Smooth muscle cell of the brain vasculature (primary cell): ENCODE measurements around the gene GABPB2.

Source experiments
- DNase-seq: peaks from one replicate; pipeline ENCODE4 v3.0.0-alpha.2; 2012; ENCODE audit warnings: low read depth, low spot score

The GABPB2 gene

GRCh38 chr1:151133018-151133806, 62.7 kb downstream of the GABPB2 start:
- no peak for DNase-seq

GRCh38 chr1:151134396-151134795, 63.8 kb downstream of the GABPB2 start:
- no peak for DNase-seq

- no peak for DNase-seq
Measured at GRCh38 chr1:151134991-151135390, 64.4 kb downstream of the GABPB2 start.

- DNase-seq, result no peak
Measured at GRCh38 chr1:151135433-151136385, 65.1 kb downstream of the GABPB2 start.

GRCh38 chr1:151137789-151138188, 67.2 kb downstream of the GABPB2 start:
- no peak for DNase-seq

- no peak for DNase-seq
Measured at GRCh38 chr1:151142411-151143056, 72.0 kb downstream of the GABPB2 start.

- no peak for DNase-seq
Measured at GRCh38 chr1:151143057-151143435, 72.5 kb downstream of the GABPB2 start.

GRCh38 chr1:151143986-151144385, 73.4 kb downstream of the GABPB2 start:
- no peak for DNase-seq

GRCh38 chr1:151144474-151145303, 74.1 kb downstream of the GABPB2 start:
- DNase-seq, result no peak

- no peak for DNase-seq
Measured at GRCh38 chr1:151145304-151146071, 74.9 kb downstream of the GABPB2 start.

GRCh38 chr1:151146072-151146411, 75.5 kb downstream of the GABPB2 start:
- DNase-seq, result no peak

- peak; percentile 75 for DNase-seq
Measured at GRCh38 chr1:151146412-151147131, 76.0 kb downstream of the GABPB2 start, which contains the start of gene SEMA6C. SEMA6C (minus strand) TSS chr1:151146631; CDS start chr1:151142621, 4,010 bp downstream.

GRCh38 chr1:151147132-151147503, 76.6 kb downstream of the GABPB2 start:
- DNase-seq, result no peak

GRCh38 chr1:151147665-151148064, 77.1 kb downstream of the GABPB2 start:
- DNase-seq, result no peak

- DNase-seq, result no peak
Measured at GRCh38 chr1:151156515-151156819, 85.9 kb downstream of the GABPB2 start, which contains the start of gene TNFAIP8L2. TNFAIP8L2 (plus strand) TSS chr1:151156649; CDS start chr1:151158698, 2,049 bp downstream.

GRCh38 chr1:151157067-151157531, 86.5 kb downstream of the GABPB2 start:
- no peak for DNase-seq

GRCh38 chr1:151158326-151158725, 87.8 kb downstream of the GABPB2 start:
- no peak for DNase-seq

- no peak for DNase-seq
Measured at GRCh38 chr1:151158751-151159251, 88.2 kb downstream of the GABPB2 start.

- DNase-seq, result no peak
Measured at GRCh38 chr1:151159373-151159772, 88.8 kb downstream of the GABPB2 start.
